ENCODE measurements around the gene AUTS2. TPM values are rescaled to one million over a fixed set of nuclear protein-coding genes. Genes with fewer than 3 reads are reported as not detected.

The AUTS2 gene
- total and polyA plus RNA-seq, 4 donors, result 4.9 to 24.4 (median 7.0) TPM

DNA sequence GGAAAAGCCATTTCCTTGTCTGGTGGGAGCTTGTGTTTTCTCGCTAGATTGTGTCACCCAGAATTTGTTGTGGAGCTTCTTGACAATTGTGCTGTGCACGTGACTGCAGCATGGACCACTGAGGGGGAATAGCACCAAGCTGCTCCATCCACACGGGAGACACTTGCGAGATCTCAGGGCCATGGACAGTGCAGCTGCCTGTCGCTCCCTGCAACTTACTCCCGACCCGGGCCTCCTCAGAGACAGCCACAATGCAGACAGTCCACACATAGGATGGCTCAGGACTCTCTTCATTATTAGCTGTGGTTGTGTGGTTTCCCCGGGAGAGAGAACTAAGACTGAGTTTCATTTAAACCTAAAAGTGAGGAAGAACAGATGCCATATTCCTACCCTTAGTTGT, 860.5 kb downstream of the AUTS2 start:
- Histone ChIP-seq H3K36me3 (ENCODE audit: control insufficient read depth in 4 of 4, insufficient read depth in 3 of 4, low read depth in 1 of 4, low read length in 3 of 4) (no peaks in the 10 kb centered on the region), H3K9me3 (ENCODE audit: control insufficient read depth in 4 of 4, low read length in 3 of 4) (no peaks in the 10 kb centered on the region), H3K27me3 (ENCODE audit: control insufficient read depth in 4 of 4, insufficient read depth in 4 of 4, low read length in 3 of 4) (no peaks in the 10 kb centered on the region), H3K4me3 (ENCODE audit: low read depth in 1 of 3, low read length in 3 of 3) (no peak overlapping the region), H3K4me1 (ENCODE audit: control insufficient read depth in 4 of 4, insufficient read depth in 4 of 4, low read length in 3 of 4) (peaks cover 0 to 5% (median 2%) of the 10 kb centered on the region in 4 donors), H3K9ac (ENCODE audit: low read depth in 1 of 2, low read length in 2 of 2) (no peak overlapping the region), H3K27ac (ENCODE audit: low read depth in 1 of 2, low read length in 2 of 2) (no peak overlapping the region)
- 94% methylated on average over 8 of the region's 8 CpGs for WGBS
- TF ChIP-seq, protein P1, sequence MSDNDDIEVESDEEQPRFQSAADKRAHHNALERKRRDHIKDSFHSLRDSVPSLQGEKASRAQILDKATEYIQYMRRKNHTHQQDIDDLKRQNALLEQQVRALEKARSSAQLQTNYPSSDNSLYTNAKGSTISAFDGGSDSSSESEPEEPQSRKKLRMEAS (IDR thresholded peaks at IDR 0.05), result no peak
- TF ChIP-seq, protein P2, sequence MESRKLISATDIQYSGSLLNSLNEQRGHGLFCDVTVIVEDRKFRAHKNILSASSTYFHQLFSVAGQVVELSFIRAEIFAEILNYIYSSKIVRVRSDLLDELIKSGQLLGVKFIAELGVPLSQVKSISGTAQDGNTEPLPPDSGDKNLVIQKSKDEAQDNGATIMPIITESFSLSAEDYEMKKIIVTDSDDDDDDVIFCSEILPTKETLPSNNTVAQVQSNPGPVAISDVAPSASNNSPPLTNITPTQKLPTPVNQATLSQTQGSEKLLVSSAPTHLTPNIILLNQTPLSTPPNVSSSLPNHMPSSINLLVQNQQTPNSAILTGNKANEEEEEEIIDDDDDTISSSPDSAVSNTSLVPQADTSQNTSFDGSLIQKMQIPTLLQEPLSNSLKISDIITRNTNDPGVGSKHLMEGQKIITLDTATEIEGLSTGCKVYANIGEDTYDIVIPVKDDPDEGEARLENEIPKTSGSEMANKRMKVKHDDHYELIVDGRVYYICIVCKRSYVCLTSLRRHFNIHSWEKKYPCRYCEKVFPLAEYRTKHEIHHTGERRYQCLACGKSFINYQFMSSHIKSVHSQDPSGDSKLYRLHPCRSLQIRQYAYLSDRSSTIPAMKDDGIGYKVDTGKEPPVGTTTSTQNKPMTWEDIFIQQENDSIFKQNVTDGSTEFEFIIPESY (IDR thresholded peaks at IDR 0.05), result no peak
- no peak for TF ChIP-seq HNF4A (conservative IDR thresholded peaks at IDR 0.05)
- no peak for TF ChIP-seq RAD21 (IDR thresholded peaks at IDR 0.05)
- no peak for TF ChIP-seq SP1 (IDR thresholded peaks at IDR 0.05)
- no peak for TF ChIP-seq RXRA (IDR thresholded peaks at IDR 0.05)
- TF ChIP-seq JUND (IDR thresholded peaks at IDR 0.05), result no peak
- no peak for TF ChIP-seq GABPA (IDR thresholded peaks at IDR 0.05 in 1 of 2, conservative IDR thresholded peaks at IDR 0.05 in 1 of 2)
- no peak for TF ChIP-seq YY1 (IDR thresholded peaks at IDR 0.05)
- TF ChIP-seq, protein P3, sequence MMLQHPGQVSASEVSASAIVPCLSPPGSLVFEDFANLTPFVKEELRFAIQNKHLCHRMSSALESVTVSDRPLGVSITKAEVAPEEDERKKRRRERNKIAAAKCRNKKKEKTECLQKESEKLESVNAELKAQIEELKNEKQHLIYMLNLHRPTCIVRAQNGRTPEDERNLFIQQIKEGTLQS (IDR thresholded peaks at IDR 0.05), result no peak
- TF ChIP-seq FOXA1 (IDR thresholded peaks at IDR 0.05), result no peak
- TF ChIP-seq, protein P4, sequence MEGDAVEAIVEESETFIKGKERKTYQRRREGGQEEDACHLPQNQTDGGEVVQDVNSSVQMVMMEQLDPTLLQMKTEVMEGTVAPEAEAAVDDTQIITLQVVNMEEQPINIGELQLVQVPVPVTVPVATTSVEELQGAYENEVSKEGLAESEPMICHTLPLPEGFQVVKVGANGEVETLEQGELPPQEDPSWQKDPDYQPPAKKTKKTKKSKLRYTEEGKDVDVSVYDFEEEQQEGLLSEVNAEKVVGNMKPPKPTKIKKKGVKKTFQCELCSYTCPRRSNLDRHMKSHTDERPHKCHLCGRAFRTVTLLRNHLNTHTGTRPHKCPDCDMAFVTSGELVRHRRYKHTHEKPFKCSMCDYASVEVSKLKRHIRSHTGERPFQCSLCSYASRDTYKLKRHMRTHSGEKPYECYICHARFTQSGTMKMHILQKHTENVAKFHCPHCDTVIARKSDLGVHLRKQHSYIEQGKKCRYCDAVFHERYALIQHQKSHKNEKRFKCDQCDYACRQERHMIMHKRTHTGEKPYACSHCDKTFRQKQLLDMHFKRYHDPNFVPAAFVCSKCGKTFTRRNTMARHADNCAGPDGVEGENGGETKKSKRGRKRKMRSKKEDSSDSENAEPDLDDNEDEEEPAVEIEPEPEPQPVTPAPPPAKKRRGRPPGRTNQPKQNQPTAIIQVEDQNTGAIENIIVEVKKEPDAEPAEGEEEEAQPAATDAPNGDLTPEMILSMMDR (IDR thresholded peaks at IDR 0.05; ENCODE audit: low read depth, low read length, missing input control), result no peak
- no peak for TF ChIP-seq EGR1 (IDR thresholded peaks at IDR 0.05; ENCODE audit: low read depth in 2 of 2)
- no peak for TF ChIP-seq HNF4G (IDR thresholded peaks at IDR 0.05)
- no peak for TF ChIP-seq FOXA2 (IDR thresholded peaks at IDR 0.05)
- TF ChIP-seq, protein P5, sequence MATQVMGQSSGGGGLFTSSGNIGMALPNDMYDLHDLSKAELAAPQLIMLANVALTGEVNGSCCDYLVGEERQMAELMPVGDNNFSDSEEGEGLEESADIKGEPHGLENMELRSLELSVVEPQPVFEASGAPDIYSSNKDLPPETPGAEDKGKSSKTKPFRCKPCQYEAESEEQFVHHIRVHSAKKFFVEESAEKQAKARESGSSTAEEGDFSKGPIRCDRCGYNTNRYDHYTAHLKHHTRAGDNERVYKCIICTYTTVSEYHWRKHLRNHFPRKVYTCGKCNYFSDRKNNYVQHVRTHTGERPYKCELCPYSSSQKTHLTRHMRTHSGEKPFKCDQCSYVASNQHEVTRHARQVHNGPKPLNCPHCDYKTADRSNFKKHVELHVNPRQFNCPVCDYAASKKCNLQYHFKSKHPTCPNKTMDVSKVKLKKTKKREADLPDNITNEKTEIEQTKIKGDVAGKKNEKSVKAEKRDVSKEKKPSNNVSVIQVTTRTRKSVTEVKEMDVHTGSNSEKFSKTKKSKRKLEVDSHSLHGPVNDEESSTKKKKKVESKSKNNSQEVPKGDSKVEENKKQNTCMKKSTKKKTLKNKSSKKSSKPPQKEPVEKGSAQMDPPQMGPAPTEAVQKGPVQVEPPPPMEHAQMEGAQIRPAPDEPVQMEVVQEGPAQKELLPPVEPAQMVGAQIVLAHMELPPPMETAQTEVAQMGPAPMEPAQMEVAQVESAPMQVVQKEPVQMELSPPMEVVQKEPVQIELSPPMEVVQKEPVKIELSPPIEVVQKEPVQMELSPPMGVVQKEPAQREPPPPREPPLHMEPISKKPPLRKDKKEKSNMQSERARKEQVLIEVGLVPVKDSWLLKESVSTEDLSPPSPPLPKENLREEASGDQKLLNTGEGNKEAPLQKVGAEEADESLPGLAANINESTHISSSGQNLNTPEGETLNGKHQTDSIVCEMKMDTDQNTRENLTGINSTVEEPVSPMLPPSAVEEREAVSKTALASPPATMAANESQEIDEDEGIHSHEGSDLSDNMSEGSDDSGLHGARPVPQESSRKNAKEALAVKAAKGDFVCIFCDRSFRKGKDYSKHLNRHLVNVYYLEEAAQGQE (IDR thresholded peaks at IDR 0.05), result no peak
- no peak for TF ChIP-seq TAF1 (conservative IDR thresholded peaks at IDR 0.05)
- TF ChIP-seq NR2F2 (IDR thresholded peaks at IDR 0.05), result no peak
- no peak for DNase-seq (ENCODE audit: low spot score)
